Measurements from ENCODE around the gene ADAMTSL2. TPM values are rescaled to one million over a fixed set of nuclear protein-coding genes. Genes with fewer than 3 reads are reported as not detected.

Gene ADAMTSL2
- polyA plus RNA-seq, 2 of the 4 experiments (the other 2 are of a cell fraction): not detected

- ATAC-seq: no peak
- Histone ChIP-seq H3K4me3 (no peak overlapping the region), H3K4me1 (peaks cover 6% of the 10 kb centered on the region; the same call in 1 of the 3 replicates), H3K4me2 (no peak overlapping the region), H3K27ac (no peak overlapping the region), H3K9me3 (no peaks in the 10 kb centered on the region)
- WGBS (ENCODE audit: missing lambda C conversion rate): 85% methylated on average over 10 of the region's 14 CpGs
- ChIA-PET CTCF (interaction anchor here (1.5 kb wide), 1 partner anchor 14 kb away, joined by 4 read pairs; no protein-coding TSS in a partner anchor), POLR2A (no interaction called here)
- DNase-seq (ENCODE audit: low read depth in 1 of 2, low spot score in 1 of 2): no peak
- no peak for FAIRE-seq
- TF ChIP-seq TP53 (CRISPR knock-in tag; IDR thresholded peaks at IDR 0.05) (no peak), NFE2L2 (conservative IDR thresholded peaks at IDR 0.05; ENCODE audit: low read length) (no peak), SREBF2 (IDR thresholded peaks at IDR 0.05) (no peak), RFX5 (IDR thresholded peaks at IDR 0.05) (no peak), TFCP2L1 (CRISPR knock-in tag; IDR thresholded peaks at IDR 0.05) (no peak), RARB (CRISPR knock-in tag; IDR thresholded peaks at IDR 0.05) (no peak), ZFP36 (IDR thresholded peaks at IDR 0.05; ENCODE audit: borderline replicate concordance, partially characterized antibody) (no peak), NR3C1 (IDR thresholded peaks at IDR 0.05) (no peak), KDM5A (IDR thresholded peaks at IDR 0.05) (no peak), ZSCAN20 (CRISPR knock-in tag; IDR thresholded peaks at IDR 0.05) (no peak), PBX3 (IDR thresholded peaks at IDR 0.05) (no peak), EHMT2 (IDR thresholded peaks at IDR 0.05; ENCODE audit: low read depth) (no peak), ESRRA (IDR thresholded peaks at IDR 0.05; ENCODE audit: borderline replicate concordance, low read length) (no peak), HOXB5 (CRISPR knock-in tag; IDR thresholded peaks at IDR 0.05) (no peak), HOXA7 (CRISPR knock-in tag; IDR thresholded peaks at IDR 0.05) (no peak), FOXS1 (CRISPR knock-in tag; IDR thresholded peaks at IDR 0.05) (no peak), GATA3 (IDR thresholded peaks at IDR 0.05; ENCODE audit: borderline replicate concordance) (no peak), KDM1A (IDR thresholded peaks at IDR 0.05; ENCODE audit: low read depth) (no peak)
- TF ChIP-seq, protein P1, sequence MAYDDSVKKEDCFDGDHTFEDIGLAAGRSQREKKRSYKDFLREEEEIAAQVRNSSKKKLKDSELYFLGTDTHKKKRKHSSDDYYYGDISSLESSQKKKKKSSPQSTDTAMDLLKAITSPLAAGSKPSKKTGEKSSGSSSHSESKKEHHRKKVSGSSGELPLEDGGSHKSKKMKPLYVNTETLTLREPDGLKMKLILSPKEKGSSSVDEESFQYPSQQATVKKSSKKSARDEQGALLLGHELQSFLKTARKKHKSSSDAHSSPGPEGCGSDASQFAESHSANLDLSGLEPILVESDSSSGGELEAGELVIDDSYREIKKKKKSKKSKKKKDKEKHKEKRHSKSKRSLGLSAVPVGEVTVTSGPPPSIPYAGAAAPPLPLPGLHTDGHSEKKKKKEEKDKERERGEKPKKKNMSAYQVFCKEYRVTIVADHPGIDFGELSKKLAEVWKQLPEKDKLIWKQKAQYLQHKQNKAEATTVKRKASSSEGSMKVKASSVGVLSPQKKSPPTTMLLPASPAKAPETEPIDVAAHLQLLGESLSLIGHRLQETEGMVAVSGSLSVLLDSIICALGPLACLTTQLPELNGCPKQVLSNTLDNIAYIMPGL (CRISPR knock-in tag; IDR thresholded peaks at IDR 0.05; ENCODE audit: borderline replicate concordance): no peak
- TF ChIP-seq, protein P2, sequence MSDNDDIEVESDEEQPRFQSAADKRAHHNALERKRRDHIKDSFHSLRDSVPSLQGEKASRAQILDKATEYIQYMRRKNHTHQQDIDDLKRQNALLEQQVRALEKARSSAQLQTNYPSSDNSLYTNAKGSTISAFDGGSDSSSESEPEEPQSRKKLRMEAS (IDR thresholded peaks at IDR 0.05): no peak
Measured at GRCh38 chr9:133566382-133566781, 31.9 kb downstream of the ADAMTSL2 start.

- 17% methylated on average over 2 of the region's 17 CpGs for WGBS (ENCODE audit: missing lambda C conversion rate)
- H3K4me3 ChIP-seq: no peak overlapping the region
- H3K4me2 ChIP-seq: no peak overlapping the region
- H3K4me1 ChIP-seq: peaks cover 6% of the 10 kb centered on the region; the same call in 1 of the 3 replicates
- H3K9me3 ChIP-seq: no peaks in the 10 kb centered on the region
- no peak for FAIRE-seq
- ChIA-PET CTCF (interaction anchor here (1.5 kb wide), 1 partner anchor 14 kb away, joined by 4 read pairs; no protein-coding TSS in a partner anchor), POLR2A (no interaction called here)
- no peak overlapping the region for H3K27ac ChIP-seq
- no peak for DNase-seq (ENCODE audit: low read depth in 1 of 2, low spot score in 1 of 2)
- ATAC-seq: no peak
- TF ChIP-seq HOXB5 (CRISPR knock-in tag; IDR thresholded peaks at IDR 0.05): no peak
Measured at GRCh38 chr9:133566817-133567216, 32.3 kb downstream of the ADAMTSL2 start.

GRCh38 chr9:133568186-133568585 lies 33.7 kb downstream of the ADAMTSL2 start:
- ChIA-PET CTCF (interaction anchor here (1.1 kb wide), 1 partner anchor 12 kb away, joined by 3 read pairs; no protein-coding TSS in a partner anchor), POLR2A (no interaction called here)
- Histone ChIP-seq H3K27ac (no peak overlapping the region), H3K4me3 (no peak overlapping the region), H3K4me2 (no peak overlapping the region), H3K4me1 (peaks cover 2% of the 10 kb centered on the region; the same call in 1 of the 3 replicates), H3K9me3 (no peaks in the 10 kb centered on the region)
- WGBS (ENCODE audit: missing lambda C conversion rate): 84% methylated on average over 16 of the region's 33 CpGs
- DNase-seq (ENCODE audit: low read depth in 1 of 2, low spot score in 1 of 2) (no peak), FAIRE-seq (no peak), ATAC-seq (no peak)
- TF ChIP-seq MYC (IDR thresholded peaks at IDR 0.05; ENCODE audit: borderline replicate concordance, low read length): no peak
- TF ChIP-seq HOXB13 (CRISPR knock-in tag; IDR thresholded peaks at IDR 0.05; ENCODE audit: low read depth): no peak
- TF ChIP-seq, protein P3, sequence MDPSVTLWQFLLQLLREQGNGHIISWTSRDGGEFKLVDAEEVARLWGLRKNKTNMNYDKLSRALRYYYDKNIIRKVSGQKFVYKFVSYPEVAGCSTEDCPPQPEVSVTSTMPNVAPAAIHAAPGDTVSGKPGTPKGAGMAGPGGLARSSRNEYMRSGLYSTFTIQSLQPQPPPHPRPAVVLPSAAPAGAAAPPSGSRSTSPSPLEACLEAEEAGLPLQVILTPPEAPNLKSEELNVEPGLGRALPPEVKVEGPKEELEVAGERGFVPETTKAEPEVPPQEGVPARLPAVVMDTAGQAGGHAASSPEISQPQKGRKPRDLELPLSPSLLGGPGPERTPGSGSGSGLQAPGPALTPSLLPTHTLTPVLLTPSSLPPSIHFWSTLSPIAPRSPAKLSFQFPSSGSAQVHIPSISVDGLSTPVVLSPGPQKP (IDR thresholded peaks at IDR 0.05; ENCODE audit: low read depth, low read length): no peak
- no peak for TF ChIP-seq RAD21 (conservative IDR thresholded peaks at IDR 0.05 in 1 of 2, IDR thresholded peaks at IDR 0.05 in 1 of 2)
- no peak for TF ChIP-seq NFE2L2 (conservative IDR thresholded peaks at IDR 0.05; ENCODE audit: low read length)
- TF ChIP-seq HEYL (CRISPR knock-in tag; IDR thresholded peaks at IDR 0.05): no peak
